Activated naive CD8-positive, alpha-beta T cell treated with anti-CD3 and anti-CD28 coated beads for 36 hours (primary cell): Measurements from ENCODE around the gene DCUN1D5. TPM values are rescaled to one million over a fixed set of nuclear protein-coding genes. Genes with fewer than 3 reads are reported as not detected.

Experiments
- DNase-seq: peaks from one replicate; pipeline ENCODE4 v3.0.0; 2021
- H3K27ac Mint-ChIP-seq: one replicate; pipeline ENCODE4 v1.8.0; 2022; ENCODE audit warnings: mild to moderate bottlenecking, moderate library complexity, mixed read lengths
- H3K27me3 Mint-ChIP-seq: one replicate; pipeline ENCODE4 v1.8.0; 2022; ENCODE audit warnings: mild to moderate bottlenecking, mixed read lengths
- H3K36me3 Mint-ChIP-seq: one replicate; pipeline ENCODE4 v1.8.0; 2021; ENCODE audit warnings: mild to moderate bottlenecking, mixed read lengths
- H3K4me1 Mint-ChIP-seq: one replicate; pipeline ENCODE4 v1.8.0; 2021; ENCODE audit warnings: mixed read lengths
- H3K4me3 Mint-ChIP-seq: one replicate; pipeline ENCODE4 v1.8.0; 2022; ENCODE audit warnings: mild to moderate bottlenecking, moderate library complexity, mixed read lengths
- H3K9me3 Mint-ChIP-seq: one replicate; pipeline ENCODE4 v1.8.0; 2022; ENCODE audit warnings: mixed read lengths
- total RNA-seq, 2 experiments: library from RNA; stranded (reverse); gene quantifications; one replicate each; pipeline ENCODE4 v1.2.3, GENCODE V29; 2021

Gene DCUN1D5
- total RNA-seq, 2 experiments from 2014 or later: 107 to 110 TPM

- Mint-ChIP-seq H3K27ac (no peak overlapping the region), H3K4me1 (peaks cover 9% of the 10 kb centered on the region), H3K9me3 (no peaks in the 10 kb centered on the region), H3K36me3 (peaks cover 61% of the 10 kb centered on the region), H3K4me3 (no peak overlapping the region), H3K27me3 (no peaks in the 10 kb centered on the region)
- DNase-seq: no peak
Observed at GRCh38 chr11:103077554-103077953, 14.4 kb downstream of the DCUN1D5 start.

- no peak overlapping the region for H3K4me3 Mint-ChIP-seq
Observed at GRCh38 chr11:103076361-103076760, 15.6 kb downstream of the DCUN1D5 start.

DNA sequence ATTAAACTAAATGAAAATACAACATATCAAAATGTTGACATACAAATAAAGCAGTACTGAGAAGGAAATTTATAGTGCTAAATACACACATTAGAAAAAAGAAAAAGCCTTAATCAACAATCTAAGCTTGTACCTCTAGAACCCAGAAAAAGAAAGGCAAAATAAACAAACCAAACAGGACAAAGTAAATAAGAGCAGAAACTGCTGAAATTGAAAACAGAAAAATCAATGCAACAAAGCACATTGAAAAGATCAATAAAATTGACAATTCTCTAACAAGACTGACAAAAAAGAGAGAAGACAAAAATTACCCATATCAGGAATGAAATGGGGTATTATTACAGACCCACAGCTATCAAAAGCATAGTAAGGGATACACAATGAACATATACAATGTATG, 21.0 kb downstream of the DCUN1D5 start:
- H3K27me3 Mint-ChIP-seq: no peaks in the 10 kb centered on the region
- peaks cover 75% of the 10 kb centered on the region for H3K36me3 Mint-ChIP-seq
- H3K9me3 Mint-ChIP-seq: no peaks in the 10 kb centered on the region
- DNase-seq: no peak
- H3K27ac Mint-ChIP-seq: peak overlapping the region; percentile 91
- H3K4me3 Mint-ChIP-seq: no peak overlapping the region
- H3K4me1 Mint-ChIP-seq: peaks cover 53% of the 10 kb centered on the region

More at GRCh38 chr11:103076361-103076760, 15.6 kb downstream of the DCUN1D5 start:
- H3K9me3 Mint-ChIP-seq: no peaks in the 10 kb centered on the region
- H3K4me1 Mint-ChIP-seq: peaks cover 15% of the 10 kb centered on the region
- H3K36me3 Mint-ChIP-seq: peaks cover 66% of the 10 kb centered on the region
- H3K27ac Mint-ChIP-seq: no peak overlapping the region
- no peak for DNase-seq
- no peaks in the 10 kb centered on the region for H3K27me3 Mint-ChIP-seq

GRCh38 chr11:103070142-103070541, 21.8 kb downstream of the DCUN1D5 start:
- DNase-seq: no peak
- peaks cover 75% of the 10 kb centered on the region for H3K36me3 Mint-ChIP-seq
- H3K27ac Mint-ChIP-seq: peak overlapping the region; percentile 91
- peaks cover 53% of the 10 kb centered on the region for H3K4me1 Mint-ChIP-seq
- H3K9me3 Mint-ChIP-seq: no peaks in the 10 kb centered on the region
- no peaks in the 10 kb centered on the region for H3K27me3 Mint-ChIP-seq
- H3K4me3 Mint-ChIP-seq: peak overlapping the region; percentile 4

- no peak for DNase-seq
- peaks cover 53% of the 10 kb centered on the region for H3K4me1 Mint-ChIP-seq
- no peaks in the 10 kb centered on the region for H3K27me3 Mint-ChIP-seq
- peak overlapping the region; percentile 91 for H3K27ac Mint-ChIP-seq
- no peaks in the 10 kb centered on the region for H3K9me3 Mint-ChIP-seq
- no peak overlapping the region for H3K4me3 Mint-ChIP-seq
- peaks cover 69% of the 10 kb centered on the region for H3K36me3 Mint-ChIP-seq
Observed at GRCh38 chr11:103069367-103069766, 22.6 kb downstream of the DCUN1D5 start.

GRCh38 chr11:103067118-103067517, 24.8 kb downstream of the DCUN1D5 start:
- peak overlapping the region; percentile 10 for H3K27ac Mint-ChIP-seq
- H3K27me3 Mint-ChIP-seq: no peaks in the 10 kb centered on the region
- no peak for DNase-seq
- H3K4me3 Mint-ChIP-seq: no peak overlapping the region
- H3K4me1 Mint-ChIP-seq: peaks cover 46% of the 10 kb centered on the region
- H3K36me3 Mint-ChIP-seq: peaks cover 60% of the 10 kb centered on the region
- H3K9me3 Mint-ChIP-seq: no peaks in the 10 kb centered on the region

GRCh38 chr11:103061656-103062055, 30.3 kb downstream of the DCUN1D5 start:
- Mint-ChIP-seq H3K9me3 (no peaks in the 10 kb centered on the region), H3K4me3 (no peak overlapping the region), H3K27ac (no peak overlapping the region), H3K36me3 (peaks cover 23% of the 10 kb centered on the region), H3K4me1 (peaks cover 5% of the 10 kb centered on the region), H3K27me3 (no peaks in the 10 kb centered on the region)
- no peak for DNase-seq

DNA sequence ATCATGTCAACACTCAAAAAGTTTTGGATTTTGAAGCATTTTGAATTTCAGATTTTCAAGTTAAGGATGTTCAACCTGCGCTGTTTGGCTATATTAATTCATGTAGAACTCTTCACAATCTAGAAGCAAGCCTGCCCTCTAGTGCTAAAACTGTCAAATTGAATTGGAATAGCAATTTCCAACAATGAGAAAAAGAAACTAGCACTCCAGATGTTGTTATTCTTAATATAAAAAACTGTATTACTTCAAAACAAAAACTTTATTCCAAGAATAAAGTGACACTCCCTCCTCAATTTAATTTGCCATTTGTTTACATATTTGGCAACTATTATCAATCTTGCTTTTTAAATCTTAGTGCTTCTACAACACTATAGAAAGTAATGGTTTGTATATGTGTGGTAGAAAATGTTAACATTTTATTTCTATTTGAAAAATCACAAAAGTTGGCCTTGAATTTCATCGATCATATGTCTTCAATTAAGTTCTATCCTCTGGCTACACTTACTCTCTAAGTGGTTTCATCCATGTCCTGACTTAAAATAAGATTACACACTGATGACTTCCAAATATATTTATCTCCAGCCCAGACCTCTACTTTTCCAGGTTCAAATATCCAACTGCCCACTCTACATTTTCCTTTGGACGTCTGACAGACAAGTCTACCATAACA, 36.6 kb downstream of the DCUN1D5 start:
- Mint-ChIP-seq H3K36me3 (peaks cover 6% of the 10 kb centered on the region), H3K4me1 (peaks cover 9% of the 10 kb centered on the region), H3K4me3 (no peak overlapping the region), H3K9me3 (no peaks in the 10 kb centered on the region), H3K27me3 (no peaks in the 10 kb centered on the region), H3K27ac (no peak overlapping the region)
- no peak for DNase-seq

DNA sequence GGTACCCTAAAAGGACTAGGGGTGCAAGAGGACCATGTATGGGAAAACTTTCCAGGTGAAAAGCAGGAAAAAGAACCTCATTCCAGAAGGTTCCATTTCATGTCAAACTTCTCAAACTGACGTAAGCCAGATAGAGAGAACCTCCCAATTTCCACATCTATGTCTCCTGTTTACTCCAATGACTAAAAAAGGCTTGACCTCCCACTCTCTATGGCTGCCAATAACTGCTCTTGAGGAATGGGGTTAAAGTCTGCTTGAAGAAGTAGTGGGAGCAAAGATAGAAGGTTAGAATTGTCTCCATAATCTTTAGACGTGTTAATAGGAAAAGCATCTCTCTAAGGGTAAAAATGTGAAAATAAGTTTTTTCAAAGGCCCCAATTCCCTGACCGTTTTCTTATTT, 38.0 kb downstream of the DCUN1D5 start:
- Mint-ChIP-seq H3K4me3 (no peak overlapping the region), H3K36me3 (peaks cover 5% of the 10 kb centered on the region), H3K27ac (no peak overlapping the region), H3K4me1 (peaks cover 9% of the 10 kb centered on the region), H3K9me3 (no peaks in the 10 kb centered on the region), H3K27me3 (no peaks in the 10 kb centered on the region)
- DNase-seq: no peak

GRCh38 chr11:103051981-103052380, 40.0 kb downstream of the DCUN1D5 start:
- DNase-seq: no peak
- no peak overlapping the region for H3K27ac Mint-ChIP-seq
- peaks cover 7% of the 10 kb centered on the region for H3K27me3 Mint-ChIP-seq
- peaks cover 9% of the 10 kb centered on the region for H3K4me1 Mint-ChIP-seq
- H3K36me3 Mint-ChIP-seq: peaks cover 5% of the 10 kb centered on the region
- no peaks in the 10 kb centered on the region for H3K9me3 Mint-ChIP-seq
- H3K4me3 Mint-ChIP-seq: no peak overlapping the region

DNA sequence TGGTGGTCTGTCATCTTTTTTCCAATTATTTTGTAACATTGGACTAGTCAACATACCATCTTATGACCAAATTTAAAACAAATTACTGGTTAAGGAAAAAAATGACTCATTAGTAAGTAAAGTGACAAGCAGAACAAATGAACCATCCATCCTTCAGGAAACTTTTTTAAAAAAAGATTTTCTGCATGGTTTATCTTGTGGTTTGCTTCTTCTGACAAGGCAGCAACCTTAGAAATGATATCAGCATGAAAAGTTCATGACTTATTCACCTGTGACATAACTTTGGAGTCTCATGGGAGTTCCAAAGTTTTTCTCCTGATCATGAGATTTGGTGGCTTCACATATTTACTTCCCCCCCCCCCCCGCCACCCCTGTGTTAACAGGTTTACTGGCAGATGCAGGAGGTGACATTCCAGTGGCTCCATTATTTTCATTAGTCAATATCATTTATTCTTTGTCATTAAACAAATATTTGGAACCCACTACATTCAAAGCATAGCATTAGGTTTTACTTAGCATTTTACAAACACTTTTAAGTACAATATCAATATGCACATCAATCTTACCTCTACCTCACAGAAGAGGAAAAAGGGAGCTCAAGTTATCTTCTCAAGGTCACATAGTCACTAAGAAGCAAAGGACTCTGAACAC, 40.7 kb downstream of the DCUN1D5 start:
- Mint-ChIP-seq H3K4me3 (no peak overlapping the region), H3K36me3 (peaks cover 5% of the 10 kb centered on the region), H3K9me3 (no peaks in the 10 kb centered on the region), H3K4me1 (peaks cover 9% of the 10 kb centered on the region), H3K27ac (no peak overlapping the region), H3K27me3 (peaks cover 7% of the 10 kb centered on the region)
- DNase-seq: no peak

- DNase-seq: no peak
- peaks cover 9% of the 10 kb centered on the region for H3K4me1 Mint-ChIP-seq
- peaks cover 5% of the 10 kb centered on the region for H3K36me3 Mint-ChIP-seq
- no peaks in the 10 kb centered on the region for H3K9me3 Mint-ChIP-seq
- peaks cover 7% of the 10 kb centered on the region for H3K27me3 Mint-ChIP-seq
- H3K27ac Mint-ChIP-seq: no peak overlapping the region
- H3K4me3 Mint-ChIP-seq: no peak overlapping the region
Observed at GRCh38 chr11:103050351-103050750, 41.6 kb downstream of the DCUN1D5 start.

GRCh38 chr11:103047837-103048236, 44.1 kb downstream of the DCUN1D5 start:
- DNase-seq: no peak
- Mint-ChIP-seq H3K9me3 (no peaks in the 10 kb centered on the region), H3K36me3 (peaks cover 5% of the 10 kb centered on the region), H3K4me1 (peaks cover 7% of the 10 kb centered on the region), H3K4me3 (no peak overlapping the region), H3K27ac (no peak overlapping the region), H3K27me3 (peaks cover 13% of the 10 kb centered on the region)

DNA sequence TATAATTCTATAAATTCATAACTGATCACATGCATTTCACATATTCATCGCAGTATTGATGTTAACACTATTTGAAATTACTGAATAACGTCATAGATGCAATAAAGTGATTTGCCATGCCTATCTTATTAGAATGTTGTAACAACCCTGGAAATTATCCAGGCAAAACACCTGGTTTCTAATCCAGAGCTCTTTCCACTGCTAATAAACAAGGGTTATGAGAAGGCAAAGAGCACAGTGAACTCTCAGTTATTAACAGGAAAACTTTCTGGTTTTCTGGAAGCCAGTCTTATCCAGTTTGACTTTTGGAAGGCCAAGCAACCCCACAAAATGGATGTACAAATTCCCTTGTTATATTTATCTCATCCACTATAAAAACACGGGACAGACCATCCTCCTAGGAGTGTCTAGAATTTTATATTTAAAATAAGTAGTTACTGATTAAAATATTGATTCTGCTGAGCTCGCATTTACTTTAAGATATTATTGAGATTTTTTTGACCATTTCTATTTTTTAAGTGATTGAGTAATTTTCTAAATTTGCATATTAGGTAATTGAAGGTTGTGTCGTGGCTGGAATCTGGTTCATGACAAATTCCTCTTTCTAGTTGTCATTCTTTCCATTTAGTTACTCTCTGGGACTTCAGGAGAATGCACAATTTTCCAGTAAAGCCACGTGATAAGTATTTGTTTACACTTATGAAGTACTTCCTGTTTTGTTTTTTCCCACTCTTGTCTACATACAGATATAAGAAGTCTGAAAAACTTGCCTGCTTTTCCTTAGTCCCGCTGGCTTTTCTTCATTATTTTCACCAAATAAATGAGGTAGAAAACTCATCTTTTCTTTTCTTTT, 47.9 kb downstream of the DCUN1D5 start:
- Mint-ChIP-seq H3K27ac (no peak overlapping the region), H3K9me3 (no peaks in the 10 kb centered on the region), H3K4me1 (no peaks in the 10 kb centered on the region), H3K27me3 (peaks cover 18% of the 10 kb centered on the region), H3K36me3 (no peaks in the 10 kb centered on the region), H3K4me3 (no peak overlapping the region)
- no peak for DNase-seq

GRCh38 chr11:103042161-103042560, 49.8 kb downstream of the DCUN1D5 start:
- Mint-ChIP-seq H3K9me3 (no peaks in the 10 kb centered on the region), H3K4me1 (no peaks in the 10 kb centered on the region), H3K27me3 (peaks cover 13% of the 10 kb centered on the region), H3K27ac (no peak overlapping the region), H3K4me3 (no peak overlapping the region), H3K36me3 (no peaks in the 10 kb centered on the region)
- no peak for DNase-seq
